HCT116 (cell line): ENCODE measurements around the gene STAG1. TPM values are rescaled to one million over a fixed set of nuclear protein-coding genes. Genes with fewer than 3 reads are reported as not detected.

ENCODE experiments used
- ATAC-seq: fragments of 200-7000 bp; cut with Tn5 transposase; 2 replicates; pipeline ENCODE4 v1.9.1; 2020; ENCODE audit warnings: mild to moderate bottlenecking, moderate library complexity
- BruUV-seq: library from RNA; stranded (reverse); fragments of 400-500 nt; replicated peaks from 2 replicates; lab custom pipeline; 2021; lab: Mats Ljungman, UMichigan
- CTCF ChIA-PET: fragments of 300-600 bp; sonication (Branson Sonifier 250); formaldehyde crosslinking; loops from one replicate; lab custom pipeline; 2021; ENCODE audit warnings: antibody characterized with exemption; lab: Charles Lee
- POLR2A ChIA-PET: fragments of 300-600, 350-600 bp; sonication (Branson Sonifier 250); formaldehyde crosslinking; loops from one replicate; lab custom pipeline; 2021; ENCODE audit warnings: antibody characterized with exemption; lab: Charles Lee
- RAD21 ChIA-PET, 2 experiments: fragments of 300-600 bp; sonication (Branson Sonifier 250); formaldehyde crosslinking; loops; one replicate each; lab custom pipeline; 2023; ENCODE audit warnings: low total read pairs in 2 of 2; ENCODE audit not compliant: uncharacterized antibody in 2 of 2, unreplicated experiment in 2 of 2, low non-redundant PET in 1 of 2; lab: Charles Lee
- DNase-seq: peaks from one replicate; pipeline ENCODE4 v3.0.0-alpha.2; 2010; ENCODE audit warnings: low read depth, low spot score
- H2AFZ ChIP-seq: fragments of 200-600 bp; shearing (Covaris generic), sonication (generic); 2 replicates; pipeline ENCODE4 v1.6.1; 2017; ENCODE audit warnings: low read depth, mixed run types, mixed read lengths, antibody characterized with exemption, low read length; ENCODE audit not compliant: poor library complexity, severe bottlenecking
- H3K27ac ChIP-seq: 2 replicates; pipeline ENCODE4 v1.5.1; 2012; ENCODE audit warnings: low read depth, low read length
- H3K27me3 ChIP-seq: fragments of 200-600 bp; sonication (generic); 2 replicates; pipeline ENCODE4 v1.6.1; 2016; ENCODE audit warnings: mixed run types, low read length, mixed read lengths; ENCODE audit not compliant: insufficient read depth
- H3K36me3 ChIP-seq, 2 experiments: fragments of 200-500 bp in 1 of 2; fragments of 200-600 bp in 1 of 2; sonication (Bioruptor generic) in 1 of 2; sonication (generic) in 1 of 2; 2 replicates each; pipeline versions ENCODE4 v1.5.1 to v1.6.1; 2014 to 2016; ENCODE audit warnings: low read length in 2 of 2, inconsistent platforms in 1 of 2, mixed read lengths in 1 of 2, mixed run types in 1 of 2; ENCODE audit not compliant: insufficient read depth in 2 of 2, control insufficient read depth in 1 of 2
- H3K4me1 ChIP-seq, 2 experiments: fragments of 200-600 bp in 1 of 2; sonication (generic) in 1 of 2; 2 replicates each; pipeline versions ENCODE4 v1.5.1 to v1.6.1; 2012 to 2017; ENCODE audit warnings: low read length in 2 of 2, inconsistent platforms in 1 of 2, mild to moderate bottlenecking in 1 of 2, mixed read lengths in 1 of 2, mixed run types in 1 of 2, moderate library complexity in 1 of 2; ENCODE audit not compliant: insufficient read depth in 2 of 2, control insufficient read depth in 1 of 2
- H3K4me2 ChIP-seq: fragments of 200-600 bp; sonication (generic); 2 replicates; pipeline ENCODE4 v1.6.1; 2017; ENCODE audit warnings: mixed run types, low read length, mixed read lengths
- H3K4me3 ChIP-seq, 2 experiments: fragments of 200-600 bp in 1 of 2; sonication (generic) in 1 of 2; replicated peaks in 1 of 2; 2 replicates each; pipeline ENCODE4 v1.5.1; 2011 to 2016; ENCODE audit warnings: low read length in 2 of 2, control low read depth in 1 of 2, low read depth in 1 of 2, mild to moderate bottlenecking in 1 of 2, mixed read lengths in 1 of 2, mixed run types in 1 of 2
- H3K79me2 ChIP-seq: fragments of 200-600 bp; sonication (generic); 2 replicates; pipeline ENCODE4 v1.6.1; 2017; ENCODE audit warnings: mild to moderate bottlenecking, mixed run types, low read length, moderate library complexity, mixed read lengths; ENCODE audit not compliant: insufficient read depth
- H3K9ac ChIP-seq: fragments of 200-600 bp; sonication (generic); 2 replicates; pipeline ENCODE4 v1.6.1; 2016; ENCODE audit warnings: low read length, mixed read lengths
- H3K9me2 ChIP-seq: fragments of 200-600 bp; sonication (generic), shearing (Covaris generic); 2 replicates; pipeline ENCODE4 v1.6.1; 2017; ENCODE audit warnings: mixed run types, mild to moderate bottlenecking, moderate library complexity; ENCODE audit not compliant: insufficient read depth
- H3K9me3 ChIP-seq, 2 experiments: fragments of 200-500 bp in 1 of 2; fragments of 200-600 bp in 1 of 2; sonication (Bioruptor generic) in 1 of 2; sonication (generic) in 1 of 2; 2 replicates each; pipeline ENCODE4 v1.6.1; 2014 to 2017; ENCODE audit warnings: low read length in 2 of 2, mixed read lengths in 2 of 2, inconsistent platforms in 1 of 2, low read depth in 1 of 2, mild to moderate bottlenecking in 1 of 2, mixed run types in 1 of 2, moderate library complexity in 1 of 2; ENCODE audit not compliant: control insufficient read depth in 1 of 2, insufficient read depth in 1 of 2
- H4K20me1 ChIP-seq: fragments of 200-600 bp; sonication (generic), shearing (Covaris generic); 2 replicates; pipeline ENCODE4 v1.6.1; 2017; ENCODE audit warnings: mixed run types, mild to moderate bottlenecking, moderate library complexity; ENCODE audit not compliant: insufficient read depth
- SP1 ChIP-seq: IDR thresholded peaks from 2 replicates; pipeline ENCODE4 v1.6.1; 2012; ENCODE audit warnings: low read depth
- SRF ChIP-seq: IDR thresholded peaks from 2 replicates; pipeline ENCODE4 v1.6.1; 2012; ENCODE audit warnings: low read depth
- TCF7L2 ChIP-seq: IDR thresholded peaks from 2 replicates; pipeline ENCODE4 v1.7.0; 2011; ENCODE audit warnings: borderline replicate concordance, inconsistent platforms; ENCODE audit not compliant: insufficient read depth, insufficient read length; ENCODE audit errors: extremely low read depth
- ZNF274 ChIP-seq: fragments of 200-500 bp; sonication (Bioruptor generic); IDR thresholded peaks from 2 replicates; pipeline ENCODE4 v1.6.1; 2014; ENCODE audit warnings: mild to moderate bottlenecking, low read depth, low read length, inconsistent platforms
- intact Hi-C: fragments of 100-400 bp; cut with micrococcal nuclease; formaldehyde crosslinking; loops from 2 replicates; pipeline ENCODE4 v1.10.0; 2022
- total RNA-seq: library from RNA; stranded (reverse); gene quantifications from one replicate; pipeline ENCODE4 v1.2.1, GENCODE V29; 2021; ENCODE audit not compliant: unreplicated experiment
- TF ChIP-seq, protein P1 (sequence below): IDR thresholded peaks from 2 replicates; pipeline ENCODE4 v1.6.1; 2012; ENCODE audit warnings: low read depth
- TF ChIP-seq, protein P2 (sequence below): IDR thresholded peaks from 2 replicates; pipeline ENCODE4 v1.6.1; 2011; ENCODE audit warnings: mild to moderate bottlenecking, low read length, moderate library complexity; ENCODE audit not compliant: insufficient replicate concordance; ENCODE audit errors: extremely low read depth

The STAG1 gene
- total RNA-seq, 1 experiment from 2014 or later = 29.4 TPM

DNA sequence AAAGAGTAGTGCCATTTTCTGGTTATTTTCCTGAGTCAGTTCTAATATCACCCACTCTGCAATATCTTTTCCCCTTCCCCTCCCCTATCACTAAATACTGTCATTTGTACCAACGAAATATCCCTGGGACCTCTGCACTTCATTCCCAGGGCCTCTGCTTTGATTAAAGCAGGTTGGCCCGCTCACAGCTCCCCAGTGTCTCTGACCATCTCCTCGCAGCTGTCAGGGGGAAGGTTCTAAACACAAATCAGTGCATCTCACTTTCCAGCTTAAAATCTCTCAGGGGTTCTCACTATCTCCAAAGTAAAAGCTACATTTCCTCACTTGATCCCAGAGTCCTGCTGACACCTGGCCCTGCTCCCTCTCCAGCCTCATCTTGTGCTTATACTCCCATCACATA is 38.6 kb upstream of the STAG1 start:
- CTCF ChIA-PET = no interaction called here
- TF ChIP-seq SRF = no peak
- TF ChIP-seq ZNF274 = no peak

DNA sequence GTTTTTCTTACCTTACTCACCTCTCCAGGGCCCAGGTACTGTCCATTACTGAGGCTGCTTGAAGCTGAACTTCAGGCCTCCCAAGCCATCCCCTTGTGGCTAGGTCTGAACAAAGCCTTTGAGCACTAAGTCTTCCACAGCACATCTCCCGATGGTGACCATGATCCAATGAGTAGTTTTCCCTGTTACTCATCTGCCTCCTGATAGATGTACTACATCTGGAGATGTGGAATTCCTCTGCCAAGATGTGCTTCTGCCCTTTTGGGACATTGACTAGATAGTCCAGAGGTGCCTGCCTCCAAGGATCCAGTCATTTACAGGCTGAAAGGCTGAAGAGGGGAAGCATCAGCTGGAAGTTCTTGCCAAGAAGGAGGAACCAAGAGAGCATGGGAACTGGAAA is 37.8 kb upstream of the STAG1 start:
- ChIA-PET POLR2A (no interaction called here), CTCF (no interaction called here), RAD21 (no interaction called here)
- Histone ChIP-seq H3K9me3 (no peaks in the 10 kb centered on the region), H3K9me2 (no peaks in the 10 kb centered on the region), H2AFZ (no peak overlapping the region), H3K4me2 (no peak overlapping the region), H3K9ac (no peak overlapping the region), H3K4me1 (peaks cover 8 to 20% of the 10 kb centered on the region in 2 experiments; a peak in 3 of 4 replicates), H3K4me3 (no peak overlapping the region), H3K36me3 (no peaks in the 10 kb centered on the region), H3K27me3 (no peaks in the 10 kb centered on the region), H3K27ac (no peak overlapping the region), H3K79me2 (no peaks in the 10 kb centered on the region), H4K20me1 (no peaks in the 10 kb centered on the region)
- intact Hi-C loops = no loop called here
- no peak for DNase-seq
- no TSS peak for BruUV-seq
- TF ChIP-seq, protein P1, sequence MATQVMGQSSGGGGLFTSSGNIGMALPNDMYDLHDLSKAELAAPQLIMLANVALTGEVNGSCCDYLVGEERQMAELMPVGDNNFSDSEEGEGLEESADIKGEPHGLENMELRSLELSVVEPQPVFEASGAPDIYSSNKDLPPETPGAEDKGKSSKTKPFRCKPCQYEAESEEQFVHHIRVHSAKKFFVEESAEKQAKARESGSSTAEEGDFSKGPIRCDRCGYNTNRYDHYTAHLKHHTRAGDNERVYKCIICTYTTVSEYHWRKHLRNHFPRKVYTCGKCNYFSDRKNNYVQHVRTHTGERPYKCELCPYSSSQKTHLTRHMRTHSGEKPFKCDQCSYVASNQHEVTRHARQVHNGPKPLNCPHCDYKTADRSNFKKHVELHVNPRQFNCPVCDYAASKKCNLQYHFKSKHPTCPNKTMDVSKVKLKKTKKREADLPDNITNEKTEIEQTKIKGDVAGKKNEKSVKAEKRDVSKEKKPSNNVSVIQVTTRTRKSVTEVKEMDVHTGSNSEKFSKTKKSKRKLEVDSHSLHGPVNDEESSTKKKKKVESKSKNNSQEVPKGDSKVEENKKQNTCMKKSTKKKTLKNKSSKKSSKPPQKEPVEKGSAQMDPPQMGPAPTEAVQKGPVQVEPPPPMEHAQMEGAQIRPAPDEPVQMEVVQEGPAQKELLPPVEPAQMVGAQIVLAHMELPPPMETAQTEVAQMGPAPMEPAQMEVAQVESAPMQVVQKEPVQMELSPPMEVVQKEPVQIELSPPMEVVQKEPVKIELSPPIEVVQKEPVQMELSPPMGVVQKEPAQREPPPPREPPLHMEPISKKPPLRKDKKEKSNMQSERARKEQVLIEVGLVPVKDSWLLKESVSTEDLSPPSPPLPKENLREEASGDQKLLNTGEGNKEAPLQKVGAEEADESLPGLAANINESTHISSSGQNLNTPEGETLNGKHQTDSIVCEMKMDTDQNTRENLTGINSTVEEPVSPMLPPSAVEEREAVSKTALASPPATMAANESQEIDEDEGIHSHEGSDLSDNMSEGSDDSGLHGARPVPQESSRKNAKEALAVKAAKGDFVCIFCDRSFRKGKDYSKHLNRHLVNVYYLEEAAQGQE = no peak
- TF ChIP-seq, protein P2, sequence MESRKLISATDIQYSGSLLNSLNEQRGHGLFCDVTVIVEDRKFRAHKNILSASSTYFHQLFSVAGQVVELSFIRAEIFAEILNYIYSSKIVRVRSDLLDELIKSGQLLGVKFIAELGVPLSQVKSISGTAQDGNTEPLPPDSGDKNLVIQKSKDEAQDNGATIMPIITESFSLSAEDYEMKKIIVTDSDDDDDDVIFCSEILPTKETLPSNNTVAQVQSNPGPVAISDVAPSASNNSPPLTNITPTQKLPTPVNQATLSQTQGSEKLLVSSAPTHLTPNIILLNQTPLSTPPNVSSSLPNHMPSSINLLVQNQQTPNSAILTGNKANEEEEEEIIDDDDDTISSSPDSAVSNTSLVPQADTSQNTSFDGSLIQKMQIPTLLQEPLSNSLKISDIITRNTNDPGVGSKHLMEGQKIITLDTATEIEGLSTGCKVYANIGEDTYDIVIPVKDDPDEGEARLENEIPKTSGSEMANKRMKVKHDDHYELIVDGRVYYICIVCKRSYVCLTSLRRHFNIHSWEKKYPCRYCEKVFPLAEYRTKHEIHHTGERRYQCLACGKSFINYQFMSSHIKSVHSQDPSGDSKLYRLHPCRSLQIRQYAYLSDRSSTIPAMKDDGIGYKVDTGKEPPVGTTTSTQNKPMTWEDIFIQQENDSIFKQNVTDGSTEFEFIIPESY = no peak
- TF ChIP-seq SRF = no peak
- no peak for TF ChIP-seq SP1
- TF ChIP-seq TCF7L2 = no peak
- ATAC-seq = peak; percentile 44; the same call in 1 of the 2 replicates

More for the DNA sequence above, 38.6 kb upstream of the STAG1 start:
- DNase-seq (no peak), ATAC-seq (no peak)
- no peak overlapping the region for H3K4me3 ChIP-seq
- no peak overlapping the region for H2AFZ ChIP-seq
- H3K9ac ChIP-seq = no peak overlapping the region
- H3K27ac ChIP-seq = no peak overlapping the region
- ChIA-PET RAD21 (no interaction called here), POLR2A (no interaction called here)
- H3K4me1 ChIP-seq = peaks cover 8 to 20% of the 10 kb centered on the region in 2 experiments; a peak in 3 of 4 replicates
- H3K9me3 ChIP-seq = no peaks in the 10 kb centered on the region
- no peaks in the 10 kb centered on the region for H3K79me2 ChIP-seq
- no peaks in the 10 kb centered on the region for H3K27me3 ChIP-seq
- H4K20me1 ChIP-seq = no peaks in the 10 kb centered on the region
- no peaks in the 10 kb centered on the region for H3K36me3 ChIP-seq
- no peak overlapping the region for H3K4me2 ChIP-seq
- intact Hi-C loops = no loop called here
- no peaks in the 10 kb centered on the region for H3K9me2 ChIP-seq
- BruUV-seq = no TSS peak
